Upper lobe of right lung (tissue), 1 donor: Measurements from ENCODE around the gene EIF5. TPM values are rescaled to one million over a fixed set of nuclear protein-coding genes. Genes with fewer than 3 reads are reported as not detected.

Experiments
- ATAC-seq: fragments of 200-7000 bp; cut with Tn5 transposase; one replicate; pipeline ENCODE4 v1.9.1; 2020; ENCODE audit warnings: mild to moderate bottlenecking, moderate library complexity
- DNase-seq: peaks from one replicate; pipeline ENCODE4 v3.0.0-alpha.2; 2020
- H3K27ac ChIP-seq: fragments of 200-600 bp; one replicate; pipeline ENCODE4 v1.8.0; 2022
- H3K27me3 ChIP-seq: fragments of 200-600 bp; one replicate; pipeline ENCODE4 v1.8.0; 2022; ENCODE audit warnings: mild to moderate bottlenecking
- H3K36me3 ChIP-seq: fragments of 200-600 bp; one replicate; pipeline ENCODE4 v1.8.0; 2022
- H3K4me1 ChIP-seq: fragments of 200-600 bp; one replicate; pipeline ENCODE4 v1.8.0; 2022
- H3K4me3 ChIP-seq: fragments of 200-600 bp; one replicate; pipeline ENCODE4 v1.8.0; 2022; ENCODE audit warnings: mild to moderate bottlenecking
- H3K9me3 ChIP-seq: fragments of 200-600 bp; one replicate; pipeline ENCODE4 v1.8.0; 2022
- CTCF ChIP-seq: fragments of 200-600 bp; IDR thresholded peaks from one replicate; pipeline ENCODE4 v1.8.0; 2022; ENCODE audit warnings: antibody characterized with exemption
- intact Hi-C: fragments of 100-400 bp; cut with DNase I; formaldehyde crosslinking; loops from one replicate; pipeline ENCODE4 v1.11.0; 2022
- total RNA-seq: library from RNA; stranded (reverse); fragmentation: NEBNext Ultra II Directional; extraction: Animal tissue kit (Norgen Biotek cat#: 25700); gene quantifications from one replicate; pipeline ENCODE4 v1.2.1, GENCODE V29; 2021
- donor health status: DM: no; HTN: yes; CAD: no; lungs with severe emphysema.

The EIF5 gene
- total RNA-seq, 1 donor from 2014 or later, result 245 TPM

- Histone ChIP-seq H3K27ac (no peak overlapping the region), H3K36me3 (no peaks in the 10 kb centered on the region), H3K27me3 (no peaks in the 10 kb centered on the region), H3K4me1 (no peaks in the 10 kb centered on the region), H3K4me3 (no peak overlapping the region), H3K9me3 (no peaks in the 10 kb centered on the region)
- ATAC-seq (no peak), DNase-seq (no peak)
- intact Hi-C loops, result no loop called here
- no peak for TF ChIP-seq CTCF
These were observed 32.3 kb upstream of the EIF5 start for GRCh38 chr14:103301512-103302354.

- TF ChIP-seq CTCF, result no peak
- ATAC-seq (no peak), DNase-seq (no peak)
- Histone ChIP-seq H3K9me3 (no peaks in the 10 kb centered on the region), H3K4me3 (no peak overlapping the region), H3K36me3 (no peaks in the 10 kb centered on the region), H3K4me1 (no peaks in the 10 kb centered on the region), H3K27me3 (no peaks in the 10 kb centered on the region), H3K27ac (no peak overlapping the region)
- intact Hi-C loops, result no loop called here
These were observed 31.1 kb upstream of the EIF5 start for GRCh38 chr14:103302966-103303365.

GRCh38 chr14:103304706-103305105 is 29.3 kb upstream of the EIF5 start:
- no peak for DNase-seq

GRCh38 chr14:103308717-103309616 is 25.1 kb upstream of the EIF5 start:
- DNase-seq (no peak), ATAC-seq (no peak)
- no peaks in the 10 kb centered on the region for H3K27me3 ChIP-seq
- TF ChIP-seq CTCF, result no peak
- H3K9me3 ChIP-seq, result no peaks in the 10 kb centered on the region
- no peak overlapping the region for H3K4me3 ChIP-seq
- intact Hi-C loops, result no loop called here
- no peaks in the 10 kb centered on the region for H3K4me1 ChIP-seq
- no peak overlapping the region for H3K27ac ChIP-seq
- H3K36me3 ChIP-seq, result no peaks in the 10 kb centered on the region

More at GRCh38 chr14:103304706-103305105, 29.3 kb upstream of the EIF5 start:
- intact Hi-C loops, result no loop called here
- no peak for ATAC-seq
- Histone ChIP-seq H3K4me3 (no peak overlapping the region), H3K27ac (no peak overlapping the region), H3K36me3 (no peaks in the 10 kb centered on the region), H3K4me1 (no peaks in the 10 kb centered on the region), H3K9me3 (no peaks in the 10 kb centered on the region), H3K27me3 (no peaks in the 10 kb centered on the region)
- TF ChIP-seq CTCF, result no peak

- peaks cover 2% of the 10 kb centered on the region for H3K4me1 ChIP-seq
- no peak for TF ChIP-seq CTCF
- ATAC-seq (no peak), DNase-seq (no peak)
- H3K4me3 ChIP-seq, result no peak overlapping the region
- H3K27me3 ChIP-seq, result no peaks in the 10 kb centered on the region
- no peaks in the 10 kb centered on the region for H3K9me3 ChIP-seq
- no peak overlapping the region for H3K27ac ChIP-seq
- intact Hi-C loops, result no loop called here
- H3K36me3 ChIP-seq, result no peaks in the 10 kb centered on the region
These were observed 23.4 kb upstream of the EIF5 start for GRCh38 chr14:103310576-103311095.
